ENCODE data around the gene DUT.

DUT gene

DNA sequence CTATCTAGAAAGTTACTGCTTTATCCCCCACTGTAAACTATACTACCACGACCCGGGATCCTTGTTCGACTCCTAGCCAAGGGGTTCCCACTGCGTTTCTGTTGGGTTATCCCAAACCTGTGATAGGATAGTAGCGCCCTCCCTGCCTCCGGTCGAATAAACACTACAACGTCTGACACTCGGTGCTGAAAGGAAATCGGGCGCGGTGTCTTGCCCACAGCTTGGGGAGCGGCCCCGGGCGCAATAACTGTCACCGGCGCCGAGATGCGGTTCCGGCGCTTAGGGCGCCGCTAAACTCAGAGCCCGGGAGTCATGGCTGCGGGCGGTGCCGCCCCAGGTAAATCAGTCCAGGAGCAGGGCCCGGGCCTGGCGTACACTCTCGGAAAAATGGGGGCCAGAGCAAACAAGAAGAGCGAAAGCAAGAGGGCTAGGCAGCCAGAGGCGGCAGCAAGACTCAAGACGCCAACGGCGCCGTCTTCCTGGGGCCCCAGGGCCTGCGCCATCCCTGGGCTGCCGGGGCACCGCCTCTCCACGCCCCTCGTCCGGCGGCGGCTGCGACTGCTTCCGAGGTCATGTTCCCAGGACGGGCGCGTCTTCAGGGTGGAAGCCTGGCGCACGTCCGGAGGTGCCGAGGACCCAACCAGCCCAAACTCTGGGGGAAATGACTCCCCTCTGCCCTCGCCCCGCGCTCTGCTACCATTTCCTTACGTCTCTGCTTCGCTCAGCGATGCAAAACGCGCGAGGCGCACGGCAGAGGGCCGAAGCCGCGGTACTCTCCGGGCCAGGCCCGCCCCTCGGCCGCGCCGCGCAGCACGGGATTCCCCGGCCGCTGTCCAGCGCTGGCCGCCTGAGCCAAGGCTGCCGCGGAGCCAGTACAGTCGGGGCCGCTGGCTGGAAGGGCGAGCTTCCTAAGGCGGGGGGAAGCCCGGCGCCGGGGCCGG is at the start of gene DUT:
TSS of gene DUT (plus strand) at position 575 of the 941 bp plus-strand sequence. CDS start at position 662, 87 bp downstream.
- H3K4me3 ChIP-seq (ENCODE audit: low read depth, low read length), result peak within 1 kb of the TSS; percentile 99
- TF ChIP-seq, protein P1, sequence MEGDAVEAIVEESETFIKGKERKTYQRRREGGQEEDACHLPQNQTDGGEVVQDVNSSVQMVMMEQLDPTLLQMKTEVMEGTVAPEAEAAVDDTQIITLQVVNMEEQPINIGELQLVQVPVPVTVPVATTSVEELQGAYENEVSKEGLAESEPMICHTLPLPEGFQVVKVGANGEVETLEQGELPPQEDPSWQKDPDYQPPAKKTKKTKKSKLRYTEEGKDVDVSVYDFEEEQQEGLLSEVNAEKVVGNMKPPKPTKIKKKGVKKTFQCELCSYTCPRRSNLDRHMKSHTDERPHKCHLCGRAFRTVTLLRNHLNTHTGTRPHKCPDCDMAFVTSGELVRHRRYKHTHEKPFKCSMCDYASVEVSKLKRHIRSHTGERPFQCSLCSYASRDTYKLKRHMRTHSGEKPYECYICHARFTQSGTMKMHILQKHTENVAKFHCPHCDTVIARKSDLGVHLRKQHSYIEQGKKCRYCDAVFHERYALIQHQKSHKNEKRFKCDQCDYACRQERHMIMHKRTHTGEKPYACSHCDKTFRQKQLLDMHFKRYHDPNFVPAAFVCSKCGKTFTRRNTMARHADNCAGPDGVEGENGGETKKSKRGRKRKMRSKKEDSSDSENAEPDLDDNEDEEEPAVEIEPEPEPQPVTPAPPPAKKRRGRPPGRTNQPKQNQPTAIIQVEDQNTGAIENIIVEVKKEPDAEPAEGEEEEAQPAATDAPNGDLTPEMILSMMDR (IDR thresholded peaks at IDR 0.05; ENCODE audit: low read depth, low read length, missing control alignments), result no peak
- peak; percentile 47 for DNase-seq (ENCODE audit: low read depth)

DNA sequence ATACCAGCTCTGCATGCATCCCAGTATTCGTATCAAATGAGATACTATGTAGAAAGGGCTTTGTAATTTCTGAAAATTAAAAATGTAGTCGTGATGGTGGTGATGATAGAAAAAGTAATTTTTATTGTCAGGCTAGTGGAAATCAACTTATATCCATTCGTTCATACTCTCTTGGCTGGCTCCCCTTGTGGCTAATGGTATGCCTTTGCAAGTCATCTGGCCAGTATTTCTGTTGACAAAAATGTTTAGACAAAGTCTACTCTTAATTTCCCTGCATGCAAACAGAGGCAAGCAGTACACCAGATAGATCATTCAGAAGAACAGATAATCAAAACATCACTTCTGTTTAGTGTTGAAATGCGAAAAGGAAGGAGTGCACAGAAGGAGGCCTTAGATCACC is 49.6 kb upstream of the DUT start:
- H3K4me3 ChIP-seq (ENCODE audit: low read depth, low read length), result no peak overlapping the region
- TF ChIP-seq, protein P1 (IDR thresholded peaks at IDR 0.05; ENCODE audit: low read depth, low read length, missing control alignments), result no peak
- no peak for DNase-seq (ENCODE audit: low read depth)

DNA sequence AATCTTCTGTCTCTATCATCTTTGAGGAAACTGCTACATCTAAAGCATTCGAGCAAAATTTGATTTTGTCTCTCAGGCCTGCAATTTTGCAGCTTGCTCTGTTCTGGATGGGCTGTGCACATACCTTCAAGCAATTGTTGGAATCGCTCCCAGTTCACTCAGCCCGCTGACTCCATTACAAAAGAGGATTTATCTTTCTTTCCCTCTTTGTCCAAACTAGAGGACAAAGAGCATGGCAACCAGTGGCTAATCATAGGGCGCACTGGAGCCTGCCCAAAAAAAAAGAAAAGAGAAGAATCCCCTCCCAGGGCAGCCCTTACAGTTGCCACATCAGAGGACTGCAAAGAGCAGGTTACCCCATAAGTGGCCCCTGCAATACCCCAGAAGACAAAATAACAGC is 49.0 kb upstream of the DUT start:
- no peak overlapping the region for H3K4me3 ChIP-seq (ENCODE audit: low read depth, low read length)
- TF ChIP-seq, protein P1 (IDR thresholded peaks at IDR 0.05; ENCODE audit: low read depth, low read length, missing control alignments), result no peak
- DNase-seq (ENCODE audit: low read depth), result no peak

DNA sequence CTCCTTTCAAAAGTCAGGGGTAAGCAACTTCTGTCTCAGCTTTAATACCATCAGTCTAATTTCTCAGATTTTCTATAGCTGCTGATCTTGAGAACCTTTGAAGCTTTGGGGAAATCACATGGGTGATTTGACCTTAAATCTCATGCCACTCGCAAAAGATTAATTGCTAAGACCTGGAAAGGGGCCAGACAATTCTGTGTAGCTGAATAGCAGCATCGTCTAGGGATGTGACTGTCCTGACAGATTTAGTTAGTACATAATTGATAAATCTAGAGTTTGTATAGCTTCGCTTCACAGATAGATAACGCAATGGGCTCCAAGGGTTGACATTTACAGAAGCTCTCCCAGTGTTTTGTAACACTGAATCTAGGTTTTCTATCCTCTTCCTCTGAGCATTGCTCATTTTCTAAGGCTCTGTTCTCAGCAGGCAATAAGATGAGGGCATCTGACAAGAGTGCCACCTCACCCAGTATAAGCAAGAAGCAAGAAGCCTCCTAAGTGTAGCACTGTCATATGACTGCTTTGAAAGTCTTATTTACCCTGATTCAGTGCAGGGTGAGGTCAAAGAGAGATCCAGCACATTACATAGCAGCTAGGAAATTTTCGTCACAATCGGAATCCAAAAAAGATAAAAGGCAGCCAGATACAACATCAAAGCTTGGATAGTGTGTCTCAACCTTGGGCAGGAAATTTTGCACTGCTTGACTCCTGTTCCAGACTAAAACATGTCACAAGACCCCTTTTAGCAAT is 47.7 kb upstream of the DUT start:
- TF ChIP-seq, protein P1 (IDR thresholded peaks at IDR 0.05; ENCODE audit: low read depth, low read length, missing control alignments), result no peak
- no peak overlapping the region for H3K4me3 ChIP-seq (ENCODE audit: low read depth, low read length)
- DNase-seq (ENCODE audit: low read depth), result no peak

DNA sequence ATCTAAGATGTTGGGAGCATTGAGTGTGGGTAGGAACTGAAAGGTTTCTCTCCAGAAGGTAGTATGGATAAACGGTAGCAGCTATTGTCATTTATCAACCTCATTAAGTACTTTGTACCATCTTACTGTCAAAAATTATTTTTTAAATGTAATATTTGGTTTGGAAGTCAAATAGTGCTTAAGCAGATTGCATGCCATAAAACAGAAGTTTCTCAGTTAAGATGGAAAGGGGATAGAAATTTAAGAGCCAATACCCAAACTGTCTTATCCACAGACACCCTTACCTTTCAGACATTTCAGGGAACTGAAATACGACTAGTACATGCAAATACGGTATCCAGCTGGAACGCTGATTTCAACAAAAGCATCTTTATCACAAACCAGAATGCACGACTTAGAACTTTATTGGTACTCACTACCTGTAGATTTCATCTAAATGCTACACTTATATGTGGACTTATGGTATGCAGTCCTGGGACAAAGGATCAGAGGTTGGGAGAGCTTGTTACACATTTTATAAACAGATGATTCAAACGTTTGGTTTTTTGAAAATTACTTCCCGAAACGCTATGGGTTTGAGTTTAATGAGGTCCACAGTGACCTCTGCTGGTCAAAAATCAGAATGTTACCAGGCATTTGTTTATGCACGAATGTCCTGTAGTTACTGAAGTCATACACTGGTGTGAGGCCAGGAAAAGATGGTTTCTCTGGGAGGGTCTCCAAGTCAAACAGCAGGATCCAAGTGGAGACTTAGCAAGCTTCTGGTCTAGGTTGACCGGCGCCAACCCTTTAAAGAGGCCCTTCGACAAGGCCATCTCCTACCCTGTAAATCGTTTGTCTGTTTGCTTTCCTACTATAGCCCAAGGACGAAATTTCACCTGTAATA is 45.7 kb upstream of the DUT start:
- H3K4me3 ChIP-seq (ENCODE audit: low read depth, low read length), result no peak overlapping the region
- TF ChIP-seq, protein P1 (IDR thresholded peaks at IDR 0.05; ENCODE audit: low read depth, low read length, missing control alignments), result peak; percentile 64
- peak; percentile 43 for DNase-seq (ENCODE audit: low read depth)

DNA sequence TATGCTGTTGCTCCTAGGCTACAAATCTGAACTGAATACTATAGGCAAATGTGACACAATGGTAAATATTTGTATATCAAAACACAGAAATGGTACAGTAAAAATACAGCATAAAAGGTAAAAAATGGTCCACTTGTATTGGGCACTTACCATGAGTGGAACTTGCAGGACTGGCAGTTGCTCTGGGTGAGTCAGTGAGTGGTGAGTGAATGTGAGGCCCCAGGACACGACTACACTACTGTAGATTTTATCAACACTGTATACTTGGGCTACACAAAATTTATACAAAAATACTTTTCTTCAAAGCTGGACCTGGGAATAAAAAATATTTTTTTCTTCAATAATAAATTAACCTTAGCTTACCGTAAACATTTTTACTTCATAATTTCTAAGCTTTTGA is 41.6 kb upstream of the DUT start:
- TF ChIP-seq, protein P1 (IDR thresholded peaks at IDR 0.05; ENCODE audit: low read depth, low read length, missing control alignments), result no peak
- DNase-seq (ENCODE audit: low read depth), result no peak
- no peak overlapping the region for H3K4me3 ChIP-seq (ENCODE audit: low read depth, low read length)

Measured in GM12864 (cell line).